CD4-positive, alpha-beta T cell treated with Interferon gamma for 1 hour (primary cell): Measurements from ENCODE around the gene ALDH1A2.
"Not testable (repeated sequence)": the region's sequence is repeated elsewhere in the genome, so short reads cannot be mapped to it uniquely, and the experiment has no call there.

Experiments used
- DNase-seq: peaks from one replicate; pipeline ENCODE4 v3.0.0-alpha.2; 2020

ALDH1A2 gene

GRCh38 chr15:58039079-58040035 is 26.2 kb downstream of the ALDH1A2 start:
- no peak for DNase-seq

- no peak for DNase-seq
These were observed 27.0 kb downstream of the ALDH1A2 start for GRCh38 chr15:58038426-58039078.

- no peak for DNase-seq
These were observed 27.7 kb downstream of the ALDH1A2 start for GRCh38 chr15:58037723-58038301.

- no peak for DNase-seq
These were observed 28.9 kb downstream of the ALDH1A2 start for GRCh38 chr15:58036579-58036978.

GRCh38 chr15:58028392-58028791 is 37.1 kb downstream of the ALDH1A2 start:
- not testable (repeated sequence) for DNase-seq

GRCh38 chr15:58026552-58026951 is 39.0 kb downstream of the ALDH1A2 start:
- no peak for DNase-seq

- DNase-seq = no peak
These were observed 39.5 kb downstream of the ALDH1A2 start for GRCh38 chr15:58026051-58026450.

- no peak for DNase-seq
These were observed 43.9 kb downstream of the ALDH1A2 start for GRCh38 chr15:58021332-58022230.

GRCh38 chr15:58019503-58020376 is 45.8 kb downstream of the ALDH1A2 start:
- DNase-seq = no peak

GRCh38 chr15:58017869-58018268 is 47.6 kb downstream of the ALDH1A2 start:
- DNase-seq = no peak

GRCh38 chr15:58016581-58017175 is 48.8 kb downstream of the ALDH1A2 start:
- no peak for DNase-seq

- DNase-seq = no peak
These were observed 49.9 kb downstream of the ALDH1A2 start for GRCh38 chr15:58015565-58015964.

- DNase-seq = no peak
These were observed 51.0 kb downstream of the ALDH1A2 start for GRCh38 chr15:58014470-58014869.

- DNase-seq = no peak
These were observed 51.5 kb downstream of the ALDH1A2 start for GRCh38 chr15:58014040-58014439.

- no peak for DNase-seq
These were observed 54.5 kb downstream of the ALDH1A2 start for GRCh38 chr15:58010983-58011382.

GRCh38 chr15:58003810-58004209 is 61.7 kb downstream of the ALDH1A2 start:
- no peak for DNase-seq

GRCh38 chr15:58002338-58003126 is 63.0 kb downstream of the ALDH1A2 start:
- DNase-seq = no peak

- not testable (repeated sequence) for DNase-seq
These were observed 65.8 kb downstream of the ALDH1A2 start for GRCh38 chr15:57999699-58000098.

- no peak for DNase-seq
These were observed 69.0 kb downstream of the ALDH1A2 start for GRCh38 chr15:57996561-57996960.
